SIG-M5 (cell line): ENCODE measurements around the gene SNX19.

Source experiments
- DNase-seq: peaks from one replicate; lab custom pipeline; 2025; lab: John Stamatoyannopoulos, UW

The SNX19 gene

DNA sequence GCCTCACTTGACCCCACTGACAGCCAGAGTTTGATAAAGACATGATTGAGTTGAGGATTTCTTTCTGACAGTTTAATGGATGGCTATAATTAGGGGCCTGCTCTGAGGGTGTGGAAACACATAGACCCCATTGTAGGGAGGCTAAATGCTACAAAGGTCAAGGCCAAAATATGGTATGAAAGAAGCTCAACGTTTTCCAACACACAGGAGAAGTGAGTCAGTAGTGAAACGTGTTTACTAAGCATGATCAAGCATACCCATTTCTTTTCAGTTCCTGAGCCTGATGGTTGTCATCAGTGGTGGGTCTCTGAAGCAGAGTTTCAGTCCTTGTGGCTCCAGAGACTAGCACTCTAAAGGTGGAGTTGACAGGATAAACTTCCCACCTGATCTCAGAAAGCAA, 69.7 kb downstream of the SNX19 start:
- no peak for DNase-seq

DNA sequence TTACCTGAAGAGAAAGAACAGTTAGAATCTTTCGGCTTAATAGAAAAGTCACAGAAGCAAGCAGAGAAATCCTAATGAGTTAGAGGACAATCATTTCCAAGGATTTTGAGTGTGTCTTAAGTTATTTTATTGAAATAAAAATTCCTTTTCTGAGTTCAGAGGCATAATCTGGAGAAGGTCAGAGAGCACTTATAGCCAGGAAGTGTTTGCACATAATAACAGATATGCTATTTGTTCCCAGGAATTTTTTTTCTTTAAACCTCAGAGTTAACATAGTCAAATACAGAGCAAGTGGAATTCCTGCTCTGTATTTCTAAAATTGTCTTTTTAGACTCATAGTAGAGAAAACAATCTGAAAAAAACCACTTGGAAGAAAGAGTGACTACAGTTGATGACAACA, 74.3 kb downstream of the SNX19 start:
- DNase-seq = no peak

DNA sequence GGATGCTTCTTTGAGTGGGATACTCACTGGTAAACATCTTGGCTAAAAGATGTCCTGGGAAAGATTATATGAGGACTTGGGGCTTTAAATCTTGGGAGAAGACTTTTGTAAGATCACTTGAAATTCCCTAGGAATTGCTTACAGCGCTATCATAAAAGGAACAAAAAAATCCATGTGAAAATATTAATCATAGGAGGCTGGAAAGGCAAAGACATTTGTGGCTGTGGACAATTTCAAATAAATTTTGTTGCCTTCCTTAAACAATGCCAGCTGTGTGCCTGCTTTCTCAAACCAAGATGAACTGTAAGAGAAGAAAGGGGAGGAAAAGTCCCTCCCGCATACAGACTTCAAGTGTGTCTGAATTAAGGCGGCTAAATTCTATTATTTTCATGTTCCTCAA, 75.6 kb downstream of the SNX19 start:
- DNase-seq = no peak

DNA sequence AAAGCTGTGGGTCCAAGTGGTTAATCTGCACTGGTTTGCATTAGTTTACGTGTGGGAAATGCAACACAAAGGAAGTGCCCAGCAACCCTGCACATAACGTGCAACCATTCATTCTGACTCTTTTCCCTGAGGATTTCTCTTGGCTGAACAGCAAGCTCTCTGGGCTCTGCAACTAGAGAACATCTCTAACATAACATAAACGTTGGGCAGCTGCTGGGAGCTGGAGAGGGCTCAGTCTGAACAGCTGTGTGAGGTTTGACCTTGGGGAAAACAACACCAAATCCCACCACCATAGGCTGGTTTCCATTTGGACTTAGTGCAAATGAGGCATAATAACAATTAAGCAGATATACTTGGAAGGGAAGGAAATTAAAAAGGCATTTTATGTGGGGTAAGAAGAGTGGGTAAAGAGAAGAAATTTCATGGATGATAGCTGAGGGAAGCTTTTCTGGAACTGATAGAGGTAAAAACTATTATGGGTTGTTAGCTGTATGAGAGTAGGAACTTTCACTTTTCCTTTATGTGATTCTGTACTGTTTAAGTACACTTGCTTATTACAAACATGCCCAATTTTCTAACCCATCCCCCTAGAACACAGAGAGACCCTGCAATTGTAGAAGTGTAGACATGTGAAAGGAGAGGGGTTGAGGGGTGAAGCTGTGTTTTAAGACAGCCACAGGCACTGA, 76.2 kb downstream of the SNX19 start:
- no peak for DNase-seq

DNA sequence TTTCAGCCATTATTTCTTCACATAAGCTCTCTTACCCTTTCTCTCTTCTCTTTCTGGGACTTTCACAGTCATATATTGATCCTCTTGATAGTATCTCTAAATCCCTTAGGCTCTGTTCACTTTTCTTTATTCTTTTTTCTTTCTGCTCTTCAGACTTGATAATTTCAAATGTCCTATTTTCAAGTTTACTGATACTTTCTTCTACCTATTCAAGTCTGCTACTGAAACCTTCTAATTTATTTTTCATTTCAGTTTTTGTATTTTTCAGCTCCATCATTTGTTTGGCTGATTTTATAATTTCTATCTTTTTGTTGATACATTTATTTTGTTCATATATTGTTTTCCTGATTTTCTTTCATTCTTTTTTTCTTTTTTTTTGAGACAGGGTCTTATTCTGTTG, 79.1 kb downstream of the SNX19 start:
- DNase-seq = no peak

DNA sequence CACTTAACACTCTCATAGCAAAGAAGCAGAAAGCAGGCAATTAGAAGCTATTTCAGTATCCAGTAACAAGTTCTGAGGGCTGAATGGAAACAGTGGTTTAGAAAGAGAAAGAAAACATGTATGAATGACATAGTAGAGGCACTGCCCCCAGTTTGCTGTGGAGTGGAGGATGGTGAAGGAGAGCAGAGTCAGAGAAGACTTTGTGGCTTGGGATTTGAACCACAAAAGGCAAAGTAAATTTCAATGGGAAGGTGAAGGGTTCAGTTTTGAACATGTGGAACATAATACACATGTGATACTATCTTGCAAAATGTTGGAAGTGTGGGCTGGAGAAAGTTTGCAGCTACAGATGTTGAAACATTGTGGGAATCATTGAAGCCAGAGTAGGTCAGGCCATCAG, 81.4 kb downstream of the SNX19 start:
- no peak for DNase-seq

DNA sequence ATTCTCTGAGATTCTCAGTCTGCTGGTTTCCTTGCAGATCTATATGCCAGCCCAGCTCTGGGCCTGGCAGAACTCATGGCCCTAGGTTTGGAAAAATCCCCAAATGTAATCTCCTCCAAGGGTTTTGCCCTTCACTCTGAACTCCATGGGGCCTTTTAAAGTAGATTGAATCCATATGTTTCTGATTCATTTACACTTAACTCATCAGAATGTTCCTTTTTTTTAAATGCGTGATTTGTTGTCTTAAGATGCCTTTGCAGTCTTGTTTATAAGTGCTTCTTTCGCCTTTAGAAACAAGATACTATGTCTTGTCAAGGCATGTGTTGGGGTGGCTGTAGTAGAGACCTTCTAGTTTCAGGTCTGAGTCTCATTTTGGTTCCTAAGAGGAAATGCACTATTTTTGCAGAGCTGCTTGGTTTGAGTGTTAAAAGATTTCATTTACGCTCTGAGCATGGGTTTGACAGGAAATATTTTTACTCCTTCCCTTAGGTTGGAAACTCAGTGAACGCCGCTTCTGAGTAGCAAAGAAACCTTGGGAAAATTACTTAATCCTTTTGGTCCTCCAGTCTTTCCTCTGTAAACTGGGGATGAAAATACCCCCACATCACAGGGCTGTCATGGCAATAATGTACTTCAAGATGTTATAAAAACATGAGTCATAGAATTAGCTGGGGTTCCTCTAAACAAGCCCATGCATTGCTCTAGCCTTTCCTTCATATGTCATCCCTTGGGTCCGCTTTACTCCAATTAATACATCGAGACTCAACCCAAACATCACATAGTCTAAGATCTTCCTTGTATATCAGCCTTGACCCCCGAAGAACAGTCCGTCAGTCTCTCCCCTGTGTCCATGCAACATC, 83.5 kb downstream of the SNX19 start:
- no peak for DNase-seq

DNA sequence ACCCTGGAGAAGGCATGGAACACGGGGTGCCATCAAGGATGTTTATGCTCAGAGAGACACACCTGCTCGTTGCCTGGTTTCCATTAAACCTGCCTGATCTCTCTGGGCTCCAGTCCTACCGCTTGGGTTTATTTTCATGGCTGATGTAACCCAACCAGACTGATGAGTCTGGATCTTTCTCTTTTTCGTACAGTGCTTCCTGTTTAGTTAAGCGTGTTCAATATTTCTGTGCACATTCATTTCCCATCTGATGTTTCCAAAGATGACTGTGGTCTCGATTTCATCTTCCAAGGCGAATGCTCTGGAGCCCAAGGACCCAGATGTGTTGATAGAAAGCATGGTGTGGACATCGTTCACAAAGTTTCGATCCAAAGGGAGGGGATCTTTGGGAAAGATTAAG, 84.3 kb downstream of the SNX19 start:
- no peak for DNase-seq

DNA sequence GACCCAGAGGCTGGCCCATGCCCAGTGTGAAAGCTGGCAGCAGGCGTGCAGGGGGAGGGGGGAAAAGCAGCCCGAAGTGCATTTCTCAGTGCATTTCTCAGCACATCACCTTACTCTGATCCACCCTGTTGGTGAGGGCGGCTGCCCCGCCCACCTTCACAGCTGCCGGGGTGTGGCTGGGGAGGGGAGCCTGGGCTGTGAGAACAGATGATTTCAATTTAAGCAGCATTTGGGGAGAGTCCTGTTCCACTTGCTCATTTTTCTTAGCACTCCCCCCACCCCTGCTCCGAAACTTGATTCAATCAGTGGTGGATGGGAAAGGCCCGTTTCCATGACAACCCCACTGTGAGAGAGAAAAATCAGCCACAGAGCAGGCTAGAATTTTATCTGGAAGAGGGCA, 84.8 kb downstream of the SNX19 start:
- DNase-seq = no peak

DNA sequence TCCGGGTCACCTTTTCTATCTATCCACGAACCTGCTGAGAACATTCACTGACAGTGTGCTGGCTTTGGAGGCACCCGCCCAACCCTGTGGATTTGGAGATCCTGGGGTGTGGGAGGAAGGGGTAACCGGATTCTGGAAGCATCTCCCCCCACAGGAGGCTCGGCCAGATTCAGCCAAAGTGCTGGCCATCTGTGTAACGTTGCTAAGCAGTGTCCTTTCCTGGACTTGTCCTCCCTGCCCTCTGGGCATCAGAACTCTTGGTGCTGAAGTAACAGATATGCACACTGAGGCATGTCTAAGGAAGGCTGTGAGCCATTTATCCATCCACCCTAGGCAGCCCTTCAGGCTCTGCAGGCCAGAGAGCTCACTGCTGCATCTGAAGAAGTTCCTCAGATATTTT, 85.7 kb downstream of the SNX19 start:
- no peak for DNase-seq

DNA sequence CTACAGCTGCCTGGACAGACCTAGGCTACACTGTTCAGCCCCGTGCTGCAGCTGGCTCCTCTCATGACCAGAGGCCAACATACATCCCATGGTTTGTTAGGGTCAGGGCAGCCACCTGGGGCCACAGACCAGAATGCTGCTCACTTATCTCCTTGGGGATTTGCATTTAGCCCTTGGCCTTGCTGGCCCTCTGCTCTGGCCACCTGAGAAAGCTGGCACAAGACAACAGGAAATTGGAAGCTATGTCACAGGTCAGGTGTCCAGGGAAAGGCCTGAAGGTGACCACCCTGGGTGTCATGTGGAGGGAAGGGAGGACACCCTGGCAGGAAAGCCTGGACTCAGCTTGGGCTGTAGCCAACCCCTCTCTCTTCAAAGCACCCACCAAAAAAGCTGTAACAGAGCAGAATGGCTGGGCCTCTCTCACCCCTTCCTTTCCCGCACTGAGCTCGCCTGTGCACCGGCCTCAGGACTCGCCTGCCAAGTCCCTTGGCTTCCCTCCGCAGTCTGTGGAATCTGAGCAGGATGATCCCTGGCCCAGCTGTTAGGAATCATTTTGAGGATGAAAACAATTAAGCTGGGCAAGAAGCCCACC, 86.3 kb downstream of the SNX19 start:
- DNase-seq = no peak

DNA sequence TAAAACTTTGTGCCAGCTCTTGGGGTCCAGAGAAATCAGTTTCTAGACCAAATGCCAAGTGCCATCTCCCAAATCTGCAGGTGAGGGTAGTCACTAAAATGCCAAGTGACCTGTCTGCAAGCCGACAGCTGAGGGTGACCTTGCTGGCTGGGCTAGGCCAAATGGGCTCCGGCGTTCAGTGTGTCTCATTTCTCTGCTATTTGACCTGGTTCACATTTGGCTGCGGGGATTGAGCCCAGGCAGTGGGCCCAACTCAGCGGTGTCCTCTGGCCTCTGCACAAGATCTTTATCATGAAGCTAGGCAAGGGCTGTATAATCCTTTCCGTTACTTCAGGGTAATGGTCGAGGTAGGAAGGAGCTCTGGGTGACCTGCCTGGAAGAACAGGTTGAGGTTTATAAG, 87.5 kb downstream of the SNX19 start:
- no peak for DNase-seq

DNA sequence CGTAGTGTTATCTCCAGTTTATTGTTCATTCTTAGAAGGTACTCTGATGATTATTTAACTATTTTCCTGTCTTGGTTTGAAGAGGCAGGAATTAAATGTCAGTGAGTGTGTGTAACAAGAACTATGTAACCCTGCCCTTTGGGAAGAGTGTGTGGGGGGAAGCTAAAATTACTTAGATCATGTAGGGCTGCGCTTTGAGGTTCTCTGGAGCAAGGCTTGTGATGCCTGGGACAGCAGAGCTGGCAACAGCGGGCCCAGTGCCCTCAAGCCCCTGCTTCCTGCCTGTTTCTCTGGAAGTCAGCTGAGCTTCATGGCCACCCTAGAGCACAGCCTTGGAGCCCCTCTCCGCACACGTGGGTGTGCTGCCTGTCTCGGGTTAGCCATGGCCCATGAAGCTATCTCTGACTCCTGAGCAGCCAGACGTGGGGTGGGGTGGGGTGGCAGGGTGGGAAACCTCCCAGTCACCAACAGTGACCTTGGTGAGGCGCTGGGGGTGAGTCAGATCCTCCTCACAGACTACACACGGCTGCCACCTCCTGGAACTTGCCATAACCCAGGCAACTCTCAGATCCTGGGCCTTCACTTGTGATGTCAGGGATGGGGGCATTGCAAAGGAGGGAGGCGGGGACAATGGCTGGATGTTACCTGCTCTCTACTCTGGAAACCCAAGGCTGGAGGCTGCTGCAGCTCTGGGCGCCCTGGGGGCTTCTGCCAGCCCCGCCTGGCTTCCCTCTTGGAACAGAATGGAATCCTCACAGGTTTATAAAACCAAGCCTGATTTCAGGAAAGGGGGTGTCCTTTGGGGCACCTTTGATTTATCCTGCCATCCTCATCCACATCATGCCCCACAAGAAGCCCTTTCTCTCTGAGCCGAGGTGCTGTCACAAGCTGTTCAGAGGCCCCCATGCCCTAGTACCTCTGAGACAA, 88.6 kb downstream of the SNX19 start:
- DNase-seq = no peak

DNA sequence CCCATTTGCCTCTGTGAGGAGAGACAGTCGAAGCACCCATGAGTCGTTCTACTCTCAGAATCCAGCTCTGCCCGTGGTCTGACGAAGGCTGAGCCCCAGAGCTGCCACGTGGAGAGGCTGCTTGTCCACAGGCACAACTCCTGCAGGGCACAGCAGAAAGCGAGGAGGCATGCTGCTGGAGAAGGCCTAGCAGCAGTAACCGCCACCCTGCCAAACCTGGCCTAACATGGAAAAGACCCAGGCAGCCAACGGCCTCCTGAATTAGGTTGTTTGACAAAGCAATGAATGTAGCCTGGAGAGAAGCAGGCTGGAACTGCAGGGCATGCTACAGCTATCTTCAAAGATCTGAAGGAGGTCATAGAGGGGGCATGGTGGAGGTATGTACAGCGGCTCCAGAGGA, 89.7 kb downstream of the SNX19 start:
- no peak for DNase-seq

DNA sequence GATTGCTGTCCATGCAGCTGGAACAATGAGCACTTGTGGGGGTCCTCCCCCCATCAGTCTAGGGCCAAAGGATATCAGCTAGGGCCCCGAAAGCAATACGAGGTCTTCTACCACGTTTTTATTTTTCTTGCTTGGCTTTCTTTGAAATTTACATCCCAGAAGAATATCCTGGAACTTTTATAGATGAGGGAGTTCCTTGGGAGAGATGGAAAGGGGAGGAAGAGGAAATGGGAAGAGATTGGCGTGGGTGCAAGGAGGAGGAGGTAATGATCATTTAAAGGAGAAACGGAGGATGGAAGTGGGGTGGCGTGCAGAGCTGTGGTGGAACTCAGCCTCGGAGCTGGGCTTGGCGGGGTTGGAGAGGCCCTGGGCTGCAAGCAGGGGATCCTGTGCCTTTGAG, 90.3 kb downstream of the SNX19 start:
- DNase-seq = no peak

DNA sequence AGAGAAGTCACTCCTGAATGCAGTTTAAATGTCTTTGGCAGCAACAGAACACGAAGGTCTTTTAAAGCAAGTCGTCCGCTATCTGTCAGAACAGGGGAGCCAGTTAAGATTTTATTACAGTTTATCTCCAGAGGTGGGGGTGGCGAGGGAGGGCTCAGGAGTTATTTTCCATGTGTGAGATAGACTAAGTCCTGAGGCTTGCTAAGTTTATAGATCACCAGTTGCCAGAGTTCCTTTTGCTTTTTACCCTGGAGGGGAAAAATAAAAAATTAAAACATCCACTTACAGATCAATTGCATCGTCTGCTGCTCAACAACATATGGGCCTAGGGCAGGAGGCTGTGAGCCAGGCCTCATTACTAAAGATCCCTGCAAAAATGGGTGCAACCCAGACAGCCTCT, 90.7 kb downstream of the SNX19 start:
- DNase-seq = no peak
